Measurements from ENCODE around the gene BTBD10.
A peak's percentile ranks its signal among the peaks of the same experiment; 100 is the strongest.
"Not testable (repeated sequence)": the region's sequence is repeated elsewhere in the genome, so short reads cannot be mapped to it uniquely, and the experiment has no call there.

The BTBD10 gene

DNA sequence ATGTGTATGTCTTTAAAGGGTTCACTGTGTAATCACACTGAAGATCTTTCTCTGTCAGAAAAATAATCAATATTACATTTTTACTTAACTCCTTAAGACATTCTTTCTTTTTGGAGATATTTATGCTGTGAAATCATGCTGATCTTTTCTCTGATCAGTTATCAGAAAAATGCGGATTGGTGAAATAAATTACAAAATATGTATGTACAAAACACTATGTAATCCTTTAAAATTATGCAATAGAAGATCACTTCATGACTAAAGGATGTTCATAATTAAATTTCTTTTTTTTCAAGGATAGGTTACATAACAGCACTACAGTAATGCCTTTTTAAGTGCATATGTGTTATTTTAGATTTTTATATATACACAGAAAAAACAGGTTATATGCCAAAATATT, 24.7 kb downstream of the BTBD10 start:
- no peak for DNase-seq

GRCh38 chr11:13436836-13437235, 26.2 kb downstream of the BTBD10 start:
- not testable (repeated sequence) for DNase-seq

- peak; percentile 32 for DNase-seq
These were observed 28.5 kb downstream of the BTBD10 start for GRCh38 chr11:13434247-13435205.

DNA sequence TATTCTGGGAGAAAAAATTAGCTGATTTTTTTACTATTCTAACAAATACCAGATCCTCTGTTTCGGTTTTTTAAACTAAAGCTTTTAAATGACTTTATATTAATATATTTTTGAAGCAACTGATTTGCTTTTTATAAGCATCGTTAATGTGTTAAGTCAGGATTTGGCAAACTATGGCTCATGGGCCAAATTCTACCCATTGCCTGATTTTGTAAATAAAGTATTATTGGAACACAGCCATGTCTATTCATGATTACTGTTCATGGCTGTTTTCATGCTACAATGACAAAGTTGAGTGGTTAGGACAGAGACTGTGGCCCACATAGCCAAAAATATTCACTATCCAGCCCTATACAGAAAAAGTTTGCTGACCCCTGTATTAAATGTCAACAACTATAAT, 29.6 kb downstream of the BTBD10 start:
- DNase-seq, result no peak

GRCh38 chr11:13429836-13430235, 33.2 kb downstream of the BTBD10 start:
- DNase-seq, result no peak

DNA sequence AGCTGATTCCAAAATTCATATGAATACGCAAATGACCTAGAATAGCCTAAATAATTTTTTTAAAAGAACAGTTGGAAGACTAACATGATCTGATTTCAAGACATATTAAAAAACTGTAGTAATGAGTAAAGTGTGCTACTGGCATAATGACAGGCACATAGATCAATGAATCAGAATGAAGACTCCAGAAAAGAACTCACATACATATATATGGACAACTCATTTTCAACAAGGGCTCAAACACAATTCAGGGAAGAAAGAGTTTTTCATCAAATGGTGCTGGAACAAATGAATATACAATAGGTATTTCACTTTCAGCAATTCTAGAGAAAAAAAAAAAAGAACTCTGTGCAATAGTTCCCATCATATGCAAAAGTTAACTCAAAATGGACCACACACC, 33.7 kb downstream of the BTBD10 start:
- no peak for DNase-seq

DNA sequence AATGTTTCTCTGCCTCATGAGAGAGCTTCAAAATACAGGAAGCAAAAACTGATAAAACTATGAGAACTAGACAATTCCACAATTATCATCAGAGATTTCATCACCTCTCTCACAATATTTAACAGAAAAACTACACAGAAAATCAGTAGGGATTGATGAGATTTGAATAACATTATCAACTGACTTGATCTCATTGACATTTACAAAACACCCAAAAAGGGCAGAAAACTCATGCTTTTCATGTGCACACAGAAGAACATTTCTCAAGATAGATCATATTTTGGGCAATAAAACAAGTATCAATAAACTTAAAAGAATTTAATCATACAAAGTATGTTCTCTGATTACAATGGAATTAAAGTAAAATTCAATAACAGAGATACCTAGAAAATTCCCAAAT, 35.6 kb downstream of the BTBD10 start:
- DNase-seq, result no peak

GRCh38 chr11:13423372-13423771, 39.6 kb downstream of the BTBD10 start:
- DNase-seq, result no peak

- no peak for DNase-seq
These were observed 41.5 kb downstream of the BTBD10 start for GRCh38 chr11:13421561-13421960.

DNA sequence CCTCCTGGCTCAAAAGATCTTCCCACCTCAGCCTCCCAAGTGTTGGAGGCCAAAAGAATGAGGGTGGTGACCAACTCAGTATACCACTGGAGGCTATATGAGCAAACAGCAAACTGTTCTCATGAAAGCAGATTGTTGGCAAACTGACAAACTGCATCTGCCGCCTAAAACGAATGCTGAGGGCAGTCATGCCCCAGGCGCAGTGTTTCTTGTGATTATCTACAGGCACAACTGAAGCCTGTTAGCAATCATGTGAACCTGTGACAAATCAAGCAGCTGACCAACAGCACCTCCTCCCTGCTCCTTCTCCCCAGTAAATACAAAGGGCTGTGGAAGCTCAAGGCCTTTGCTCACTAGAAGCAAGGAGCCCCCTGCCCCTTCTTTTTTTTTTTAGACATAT, 47.8 kb downstream of the BTBD10 start:
- DNase-seq, result no peak

DNA sequence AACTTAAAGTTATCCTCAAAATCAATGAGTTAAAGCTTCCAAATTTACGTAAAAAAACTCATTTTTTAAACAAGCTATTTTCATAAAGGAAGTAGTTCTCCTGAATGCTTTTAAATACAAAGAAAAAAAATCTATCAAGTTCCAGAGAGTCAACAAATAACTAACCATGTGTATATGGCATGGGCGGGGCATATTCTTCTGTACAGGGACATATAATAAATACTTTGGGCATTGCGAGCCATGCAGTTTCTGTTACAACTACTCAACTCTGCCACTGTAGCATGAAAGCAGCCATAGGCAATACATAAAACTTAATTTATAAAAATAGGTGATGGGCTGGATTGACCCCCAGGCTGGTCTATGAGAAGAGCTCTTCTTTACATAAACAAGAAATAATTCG, 57.8 kb downstream of the BTBD10 start:
- DNase-seq, result no peak

- not testable (repeated sequence) for DNase-seq
These were observed 64.7 kb downstream of the BTBD10 start for GRCh38 chr11:13398335-13398734.

GRCh38 chr11:13391217-13391616, 71.8 kb downstream of the BTBD10 start:
- no peak for DNase-seq

DNA sequence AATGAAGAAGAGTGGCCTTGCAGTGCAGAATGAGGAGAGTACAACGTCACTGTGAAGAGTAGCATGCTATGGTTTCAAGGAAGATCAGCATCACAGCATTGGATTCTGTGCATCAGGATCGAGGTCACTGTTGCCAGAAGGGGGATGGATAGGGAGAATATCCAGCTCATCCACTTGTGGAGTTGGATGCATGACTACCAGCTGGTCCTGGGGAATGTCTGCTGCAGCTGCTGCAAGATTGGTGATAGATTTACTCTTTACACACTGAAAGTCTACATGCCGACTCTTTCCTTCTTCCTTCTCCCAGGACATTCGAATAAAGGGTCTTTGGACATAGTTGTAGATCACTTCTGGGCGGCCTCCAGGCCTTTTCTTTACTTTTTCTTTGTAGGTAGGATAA, 74.3 kb downstream of the BTBD10 start:
- no peak for DNase-seq

DNA sequence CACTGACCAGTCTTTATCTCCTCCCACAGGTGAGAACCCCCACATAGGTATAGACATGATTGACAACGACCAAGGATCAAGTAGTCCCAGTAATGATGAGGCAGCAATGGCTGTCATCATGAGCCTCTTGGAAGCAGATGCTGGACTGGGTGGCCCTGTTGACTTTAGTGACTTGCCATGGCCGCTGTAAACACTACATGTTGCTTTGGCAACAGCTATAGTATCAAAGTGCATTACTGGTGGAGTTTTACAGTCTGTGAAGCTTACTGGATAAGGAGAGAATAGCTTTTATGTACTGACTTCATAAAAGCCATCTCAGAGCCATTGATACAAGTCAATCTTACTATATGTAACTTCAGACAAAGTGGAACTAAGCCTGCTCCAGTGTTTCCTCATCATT, 76.5 kb downstream of the BTBD10 start:
- peak; percentile 41 for DNase-seq

DNA sequence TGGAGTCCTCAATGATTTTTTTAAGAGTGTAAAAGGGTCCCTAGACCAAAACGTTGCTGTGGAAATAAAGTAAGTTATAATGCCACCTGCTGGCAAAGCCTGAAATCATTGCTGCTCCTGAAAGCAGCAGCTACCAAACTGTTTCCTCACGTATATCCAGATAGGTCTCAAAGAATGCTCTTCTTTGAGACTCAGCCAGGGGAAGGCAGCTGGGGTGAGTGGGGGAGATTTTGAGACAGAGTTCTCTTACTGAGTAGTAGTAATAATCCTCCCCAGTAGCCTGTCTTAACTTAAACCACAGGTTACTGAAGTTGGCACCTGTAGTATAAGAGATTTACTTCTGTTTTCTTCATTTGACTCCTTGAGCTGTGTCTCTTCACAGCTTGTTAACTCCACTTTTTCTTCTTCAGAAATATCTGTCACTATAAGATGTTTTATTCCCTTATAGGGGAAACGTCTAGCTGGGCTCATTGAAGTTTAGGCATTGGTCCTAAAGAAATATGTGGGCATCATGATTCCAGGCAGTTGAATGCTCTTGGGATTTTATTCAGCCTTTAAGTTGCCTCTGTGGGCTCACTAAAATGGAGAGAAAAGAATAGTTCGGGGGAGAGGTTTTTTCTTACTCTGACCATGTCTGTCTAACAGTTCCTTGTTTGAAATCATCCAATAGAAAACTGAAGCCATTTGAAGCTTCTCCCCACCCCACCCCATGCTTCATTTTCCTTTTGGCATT, 77.9 kb downstream of the BTBD10 start:
- peak; percentile 31 for DNase-seq

GRCh38 chr11:13382751-13383150, 80.3 kb downstream of the BTBD10 start:
- DNase-seq, result no peak

DNA sequence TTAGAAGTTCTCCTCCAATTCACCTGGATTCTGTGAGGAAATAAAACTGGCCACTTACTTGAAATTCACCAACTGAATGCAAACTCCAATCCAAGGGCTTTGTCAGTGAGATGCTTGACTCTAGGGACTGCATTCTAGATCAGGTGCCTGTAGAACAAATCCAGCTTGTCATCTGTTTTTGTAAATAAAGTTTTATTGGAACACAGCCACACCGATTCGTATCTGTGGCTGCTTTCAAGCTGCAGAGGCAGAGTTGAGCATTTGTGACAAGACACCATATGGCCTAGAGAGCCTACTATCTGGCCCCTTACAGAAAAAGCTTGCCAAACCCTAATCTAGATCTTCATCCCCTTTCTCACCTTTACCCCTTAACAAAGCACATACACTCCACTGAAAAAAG, 82.3 kb downstream of the BTBD10 start:
- DNase-seq, result no peak

DNA sequence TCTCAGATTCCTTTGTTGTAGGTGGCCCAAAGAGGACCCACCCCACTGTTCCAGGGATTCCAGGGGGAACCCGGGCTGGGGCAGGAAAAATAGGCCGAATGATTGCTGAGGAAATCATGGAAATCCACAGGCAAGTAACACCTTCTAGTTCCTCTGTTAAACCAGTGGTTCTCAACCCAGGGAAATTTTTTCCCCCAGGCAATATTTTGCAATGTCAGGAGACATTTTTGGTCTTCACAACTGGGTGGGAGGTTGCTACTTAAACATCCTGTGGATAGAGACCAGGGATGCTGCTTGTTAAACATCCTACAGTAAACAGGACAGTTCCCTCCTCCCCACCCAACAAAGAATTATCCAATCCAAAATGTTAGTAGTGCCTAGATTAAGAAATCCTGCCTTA, 84.7 kb downstream of the BTBD10 start:
- DNase-seq, result no peak

- DNase-seq, result peak; percentile 17
These were observed 86.2 kb downstream of the BTBD10 start for GRCh38 chr11:13376838-13377237.

DNA sequence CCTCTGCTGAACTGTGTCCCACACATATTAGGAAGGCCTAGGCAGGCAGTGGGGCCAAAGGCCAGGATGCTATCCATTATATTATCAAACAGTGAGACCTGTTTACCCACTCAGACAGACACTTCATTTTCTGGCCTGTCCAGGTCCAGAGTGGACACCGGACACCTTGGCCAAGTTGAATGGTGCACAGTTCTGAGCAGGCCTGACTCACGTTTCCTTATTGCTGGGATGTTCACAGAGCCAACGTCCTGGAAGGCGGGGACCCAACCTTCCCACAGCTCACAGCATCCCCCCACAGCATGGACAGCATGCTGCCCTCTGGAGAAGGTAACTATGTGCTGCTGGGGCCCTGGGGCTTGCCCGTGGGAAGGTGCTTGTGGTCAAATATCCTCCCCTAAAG, 86.6 kb downstream of the BTBD10 start:
- DNase-seq, result no peak

DNA sequence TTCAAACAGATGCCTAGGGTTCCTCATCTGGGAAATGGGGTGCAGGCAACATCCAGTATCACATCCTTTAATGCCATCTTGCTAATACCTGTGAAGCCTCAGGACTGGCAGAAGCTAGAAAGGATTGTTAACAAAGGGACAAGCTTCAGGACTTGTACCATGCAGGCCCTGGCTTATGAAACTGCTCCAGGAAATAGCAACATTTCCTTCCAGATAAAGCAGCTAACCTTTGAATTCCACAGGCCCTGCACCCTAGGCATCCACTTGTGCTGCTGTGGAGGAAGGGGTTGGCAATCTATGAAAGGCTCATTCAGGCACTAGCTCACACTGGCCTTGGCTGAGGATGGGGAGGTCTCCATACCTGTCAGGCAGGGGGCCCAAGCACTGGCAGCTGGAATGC, 87.2 kb downstream of the BTBD10 start:
- no peak for DNase-seq

GRCh38 chr11:13373216-13373615, 89.8 kb downstream of the BTBD10 start:
- DNase-seq, result no peak

- no peak for DNase-seq
These were observed 95.0 kb downstream of the BTBD10 start for GRCh38 chr11:13368041-13368446.

All from NCI-H345 (cell line).